Activated CD4-positive, CD25-positive, alpha-beta regulatory T cell treated with anti-CD3 and anti-CD28 coated beads, Interleukin-2, amount 50 U/mL, for 16 hours (primary cell): ENCODE measurements around the gene ASNS.
"Not testable (repeated sequence)": the region's sequence is repeated elsewhere in the genome, so short reads cannot be mapped to it uniquely, and the experiment has no call there.

Source experiments
- DNase-seq: peaks from one replicate; pipeline ENCODE4 v3.0.0-alpha.2; 2020; ENCODE audit warnings: low read depth, low spot score

The ASNS gene, protein sequence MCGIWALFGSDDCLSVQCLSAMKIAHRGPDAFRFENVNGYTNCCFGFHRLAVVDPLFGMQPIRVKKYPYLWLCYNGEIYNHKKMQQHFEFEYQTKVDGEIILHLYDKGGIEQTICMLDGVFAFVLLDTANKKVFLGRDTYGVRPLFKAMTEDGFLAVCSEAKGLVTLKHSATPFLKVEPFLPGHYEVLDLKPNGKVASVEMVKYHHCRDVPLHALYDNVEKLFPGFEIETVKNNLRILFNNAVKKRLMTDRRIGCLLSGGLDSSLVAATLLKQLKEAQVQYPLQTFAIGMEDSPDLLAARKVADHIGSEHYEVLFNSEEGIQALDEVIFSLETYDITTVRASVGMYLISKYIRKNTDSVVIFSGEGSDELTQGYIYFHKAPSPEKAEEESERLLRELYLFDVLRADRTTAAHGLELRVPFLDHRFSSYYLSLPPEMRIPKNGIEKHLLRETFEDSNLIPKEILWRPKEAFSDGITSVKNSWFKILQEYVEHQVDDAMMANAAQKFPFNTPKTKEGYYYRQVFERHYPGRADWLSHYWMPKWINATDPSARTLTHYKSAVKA

GRCh38 chr7:97872025-97872669, at the start of gene ASNS:
Gene ASNS (minus strand): TSS chr7:97872408. CDS start chr7:97869156, 3,252 bp downstream.
- DNase-seq: peak; percentile 72

DNA sequence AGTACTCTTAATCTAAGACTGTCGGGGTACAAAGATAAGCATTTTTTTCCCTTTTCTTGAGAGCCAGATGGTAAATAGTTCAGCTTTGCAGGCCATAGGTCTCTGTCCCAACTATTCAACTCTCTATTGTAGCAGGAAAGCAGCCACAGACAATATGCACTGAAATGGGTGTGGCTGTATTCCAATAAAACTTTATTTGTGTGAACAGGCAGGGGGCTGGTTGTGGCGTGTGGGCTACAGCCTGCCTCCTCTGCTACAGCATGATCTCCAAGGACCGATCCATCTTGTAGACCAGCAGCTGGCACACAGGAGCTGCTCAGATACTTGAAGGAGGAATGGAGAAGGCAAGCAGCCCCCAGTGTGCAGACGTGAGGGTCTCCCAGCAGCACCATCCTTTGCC, 49.0 kb upstream of the ASNS start:
- DNase-seq: not testable (repeated sequence)

DNA sequence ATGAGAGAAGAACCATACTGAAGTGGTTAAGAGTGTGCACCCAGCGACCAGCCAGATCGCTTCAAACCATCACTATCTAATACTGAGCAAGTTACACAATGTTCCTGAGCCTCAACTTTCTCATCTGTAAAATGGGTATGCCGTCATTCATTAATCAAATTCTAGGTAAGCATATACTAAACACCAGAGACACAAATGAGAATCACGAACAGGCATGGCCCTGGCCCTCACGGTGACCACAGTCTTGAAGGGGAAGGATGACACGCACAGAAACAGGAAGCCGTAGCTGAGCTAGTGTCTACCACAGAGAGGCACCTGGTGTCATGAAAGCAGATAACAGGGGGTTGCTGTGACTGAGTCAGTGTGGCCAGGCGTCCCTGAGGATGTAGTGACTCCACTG, 43.1 kb upstream of the ASNS start:
- DNase-seq: not testable (repeated sequence)

DNA sequence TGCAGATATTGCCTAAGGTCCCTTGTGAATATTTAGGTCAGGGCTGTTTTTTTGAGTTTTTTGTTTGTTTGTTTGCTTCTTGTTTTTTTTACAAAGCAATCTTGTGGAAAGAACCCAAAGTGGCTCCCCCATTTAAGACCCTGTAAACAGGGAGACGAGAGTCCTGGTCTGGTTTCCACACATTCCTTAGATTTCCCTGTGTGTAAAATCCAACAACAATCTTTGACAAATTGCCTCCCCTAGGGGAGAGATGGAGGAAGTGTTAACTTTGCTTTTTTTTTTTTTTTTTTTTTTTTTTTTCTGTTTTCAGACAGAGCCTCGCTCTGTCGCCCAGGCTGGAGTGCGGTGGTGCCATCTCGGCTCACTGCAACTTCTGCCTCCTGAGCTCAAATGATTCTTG, 40.1 kb upstream of the ASNS start:
- DNase-seq: not testable (repeated sequence)

DNA sequence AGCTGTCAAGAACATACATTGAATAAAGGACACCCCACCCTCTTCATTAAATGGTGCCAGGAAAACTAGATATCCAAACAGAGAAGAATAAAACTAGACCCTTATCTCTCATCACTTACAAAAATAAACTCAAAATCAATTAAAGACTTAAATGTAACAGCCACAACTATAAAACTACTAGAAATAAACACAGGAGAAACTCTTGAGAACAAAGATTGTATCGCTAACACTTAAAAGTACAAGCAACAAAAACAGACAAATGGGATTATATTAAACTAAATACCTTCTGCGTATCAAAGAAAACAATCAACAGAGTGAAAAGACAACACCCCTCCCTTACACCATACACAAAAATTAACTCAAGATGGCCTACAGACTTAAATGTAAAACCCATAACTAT, 24.7 kb upstream of the ASNS start:
- DNase-seq: not testable (repeated sequence)

- not testable (repeated sequence) for DNase-seq
These were observed 19.5 kb upstream of the ASNS start for GRCh38 chr7:97891721-97892120.

DNA sequence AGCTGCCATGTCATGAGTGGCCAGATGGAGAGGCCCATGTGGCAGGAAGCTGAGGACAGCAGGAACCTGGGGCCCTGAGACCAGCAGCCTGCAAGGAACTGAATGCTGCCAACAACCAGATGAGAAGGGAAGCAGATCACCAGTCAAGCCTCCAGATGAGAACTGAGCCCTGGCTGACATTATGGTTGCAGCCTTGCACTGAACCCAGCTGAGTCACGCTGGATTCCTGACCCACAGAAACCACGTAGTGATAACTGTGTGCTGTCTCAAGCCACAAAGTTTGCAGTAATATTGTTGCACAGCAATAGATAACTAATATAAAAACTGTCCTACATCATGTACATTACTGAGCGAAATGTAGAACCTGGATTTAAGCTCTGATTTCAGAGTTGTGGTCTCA, 7.3 kb upstream of the ASNS start:
- DNase-seq: not testable (repeated sequence)

DNA sequence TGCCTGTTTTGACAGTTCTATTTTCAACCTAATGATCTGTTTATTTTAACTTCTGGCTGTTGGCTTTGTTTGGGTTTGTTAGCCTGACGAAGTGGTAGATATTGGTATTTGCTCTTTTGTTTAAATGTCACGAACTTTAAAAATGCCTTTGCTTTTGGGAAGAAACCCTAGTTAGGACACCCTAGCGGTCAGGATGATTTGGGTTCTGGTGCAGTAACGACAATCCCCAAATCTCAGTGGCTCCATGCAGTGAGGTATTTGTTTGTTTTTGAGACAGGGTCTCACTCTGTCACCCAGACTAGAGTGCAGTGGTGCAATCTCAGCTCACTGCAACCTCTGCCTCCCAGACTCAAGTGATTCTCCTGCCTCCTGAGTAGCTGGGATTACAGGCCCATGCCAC, 2.7 kb upstream of the ASNS start:
- DNase-seq: not testable (repeated sequence)

DNA sequence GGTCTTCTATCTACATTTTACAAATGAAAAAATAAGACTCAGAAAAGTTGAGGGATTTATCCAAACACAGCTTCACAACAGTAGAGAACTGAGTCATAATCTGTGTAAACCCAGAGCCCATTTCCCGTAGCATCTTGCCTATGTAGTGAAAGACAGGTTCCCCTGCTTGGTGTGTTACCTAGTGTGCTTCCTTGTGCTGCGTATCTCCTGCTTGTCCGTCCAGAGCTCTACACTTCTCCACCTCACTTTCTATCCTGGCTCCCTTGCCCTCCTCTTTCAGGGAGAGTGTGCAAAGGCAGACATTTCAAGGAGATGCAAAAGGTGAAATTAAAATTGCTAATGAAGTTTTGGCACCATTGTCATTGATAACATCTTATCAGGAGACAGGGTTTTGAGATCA, 1.4 kb upstream of the ASNS start:
- no peak for DNase-seq

GRCh38 chr7:97871659-97872024, 566 bp downstream of the ASNS start:
- peak; percentile 13 for DNase-seq

DNA sequence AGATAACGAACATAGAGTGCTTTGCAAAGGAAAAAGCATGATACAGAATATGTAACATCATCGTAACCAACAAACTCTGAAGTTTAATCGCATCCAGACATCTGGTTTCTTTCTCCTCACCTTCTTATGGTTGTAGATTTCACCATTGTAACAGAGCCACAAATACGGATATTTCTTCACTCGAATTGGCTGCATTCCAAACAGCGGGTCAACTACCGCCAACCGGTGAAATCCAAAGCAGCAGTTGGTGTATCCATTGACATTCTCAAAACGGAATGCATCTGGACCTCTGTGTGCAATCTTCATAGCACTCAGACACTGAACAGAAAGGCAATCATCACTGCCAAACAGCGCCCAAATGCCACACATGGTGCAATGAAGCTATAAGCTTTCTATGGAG, 3.4 kb downstream of the ASNS start:
- no peak for DNase-seq

DNA sequence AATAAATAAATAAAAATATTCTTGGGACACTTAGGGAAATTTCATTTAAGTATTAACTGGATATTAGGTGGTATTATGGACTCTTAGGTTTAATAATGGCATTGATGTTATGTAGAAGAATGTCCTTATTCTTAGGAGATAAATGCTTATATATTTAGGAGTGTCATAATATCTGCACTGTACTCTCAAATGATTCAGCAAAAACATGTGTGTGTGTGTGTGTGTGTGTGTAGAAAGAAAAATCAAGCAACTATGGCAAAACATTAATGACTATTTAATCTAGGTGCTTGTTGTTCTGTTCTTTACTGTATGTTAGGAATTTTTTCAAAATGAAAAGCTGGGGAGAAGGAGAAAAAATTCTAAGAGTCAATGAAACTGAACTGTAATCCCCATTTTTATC, 3.9 kb downstream of the ASNS start:
- no peak for DNase-seq

DNA sequence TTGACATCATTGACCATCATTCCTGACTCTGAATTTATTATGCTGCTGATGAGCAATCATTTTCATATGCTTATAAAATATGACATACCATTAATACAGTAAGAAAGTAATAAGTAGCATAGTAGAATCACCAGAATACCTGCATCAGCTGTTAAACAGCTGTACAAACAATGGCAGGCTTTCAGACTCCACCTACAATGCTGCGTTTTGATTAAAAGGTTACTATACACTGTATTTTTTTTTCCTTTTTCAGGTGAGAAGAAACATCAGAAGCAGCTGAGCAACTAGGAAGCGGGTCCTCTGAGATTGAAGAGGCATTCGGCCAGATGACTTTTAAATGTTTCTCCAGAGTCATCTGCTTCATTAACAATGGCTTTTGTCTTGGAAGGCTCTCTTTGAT, 7.1 kb downstream of the ASNS start:
- DNase-seq: no peak

DNA sequence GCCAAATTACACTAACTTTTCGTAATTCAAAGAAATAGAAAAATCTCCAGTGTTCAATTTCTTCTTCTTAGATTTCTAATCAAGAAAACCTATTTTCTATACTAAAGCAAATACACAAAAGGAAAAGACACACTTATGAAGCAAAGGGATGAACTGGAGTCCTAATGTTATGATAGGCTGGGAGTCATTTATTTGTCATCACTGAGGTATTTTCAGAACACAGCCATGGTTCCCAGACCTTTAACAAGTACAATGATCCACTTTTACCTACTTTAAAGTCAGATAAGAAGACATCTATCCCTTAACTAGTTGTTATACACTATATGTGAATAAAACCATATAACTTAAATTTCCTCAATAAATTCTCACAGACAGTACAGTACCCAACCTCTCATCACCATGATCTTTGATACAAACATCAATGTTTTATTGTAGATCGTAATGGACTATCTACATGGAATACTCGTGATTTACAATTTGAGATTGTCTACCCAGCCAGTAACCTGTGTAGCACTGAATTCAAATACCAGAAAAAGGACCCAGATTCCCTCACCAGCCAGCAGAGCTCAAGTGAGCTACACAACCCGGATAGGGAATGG, 12.5 kb downstream of the ASNS start:
- no peak for DNase-seq

DNA sequence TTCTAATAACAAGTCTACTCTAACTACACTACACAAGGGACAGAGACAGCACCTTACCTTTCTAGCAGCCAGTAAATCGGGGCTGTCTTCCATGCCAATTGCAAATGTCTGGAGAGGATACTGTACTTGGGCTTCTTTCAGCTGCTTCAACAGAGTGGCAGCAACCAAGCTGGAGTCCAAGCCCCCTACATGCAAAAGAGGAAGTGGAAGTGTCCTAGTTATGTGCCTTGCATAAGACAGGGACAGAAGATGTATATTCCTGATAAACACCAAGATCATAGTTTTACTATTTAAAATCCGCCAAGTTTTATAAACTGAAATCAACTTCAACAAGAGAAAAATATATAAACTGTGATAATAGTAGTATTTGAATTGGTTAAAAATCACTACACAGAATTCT, 14.0 kb downstream of the ASNS start:
- DNase-seq: no peak

DNA sequence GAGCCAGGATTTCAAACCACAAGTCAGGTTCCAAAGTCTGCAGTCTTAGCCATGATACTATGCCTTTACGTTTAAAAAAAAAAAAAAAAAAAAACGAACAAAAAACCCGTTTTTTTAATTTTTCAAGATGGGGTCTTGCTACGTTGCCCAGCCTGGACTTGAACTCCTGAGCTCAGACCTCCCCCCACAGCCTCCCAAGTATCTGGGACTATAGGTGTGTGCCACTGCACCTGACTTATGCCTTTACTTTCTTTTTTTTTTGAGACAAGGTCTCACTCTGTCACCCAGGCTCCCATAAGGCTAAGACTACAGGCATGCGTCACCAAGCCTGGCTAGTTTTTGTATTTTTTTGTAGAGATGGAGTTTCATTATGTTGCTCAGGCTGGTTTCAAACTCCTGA, 14.7 kb downstream of the ASNS start:
- no peak for DNase-seq

- no peak for DNase-seq
These were observed 20.5 kb downstream of the ASNS start for GRCh38 chr7:97851683-97852082.

- DNase-seq: not testable (repeated sequence)
These were observed 21.8 kb downstream of the ASNS start for GRCh38 chr7:97850262-97851031.

GRCh38 chr7:97847791-97848190, 24.4 kb downstream of the ASNS start:
- DNase-seq: no peak

GRCh38 chr7:97846945-97847344, 25.3 kb downstream of the ASNS start:
- no peak for DNase-seq

DNA sequence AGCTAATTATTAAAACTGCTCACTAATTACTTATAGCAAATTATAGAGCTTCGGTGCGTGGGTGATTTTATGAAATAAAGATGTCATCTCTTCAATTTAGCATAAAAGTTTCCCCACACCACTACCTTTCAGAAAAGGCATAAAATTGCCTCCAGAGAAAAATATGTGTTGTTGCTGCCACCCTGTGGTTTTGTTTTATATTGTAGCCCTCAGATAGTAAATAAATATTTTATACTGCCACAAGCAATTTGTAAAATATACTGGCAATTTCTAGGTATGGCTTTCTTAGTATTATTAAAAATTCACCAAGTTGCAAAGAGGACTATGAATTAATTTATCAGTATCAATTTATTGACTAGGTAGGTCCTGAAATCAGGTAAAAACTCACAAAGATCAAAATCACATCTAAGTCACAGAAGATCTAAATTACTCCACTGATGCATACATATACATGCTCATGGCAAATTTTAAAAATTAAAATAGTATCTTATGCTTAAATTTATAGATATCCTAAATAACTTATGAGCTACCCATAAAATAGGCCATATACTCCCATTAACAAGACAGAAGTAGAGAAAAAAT, 26.5 kb downstream of the ASNS start:
- DNase-seq: no peak
